GM10248 (cell line): ENCODE results near the gene TTLL10.

Experiments
- CTCF ChIA-PET: fragments of 300-600 bp; sonication (Branson Sonifier 250); formaldehyde crosslinking; extraction: SDS; loops from one replicate; lab custom pipeline; 2021; ENCODE audit warnings: antibody characterized with exemption; lab: Yijun Ruan, JAX
- POLR2A ChIA-PET: fragments of 350-650 bp; sonication (Branson Sonifier 250); formaldehyde crosslinking; extraction: SDS; loops from one replicate; lab custom pipeline; 2020; ENCODE audit warnings: antibody characterized with exemption; lab: Yijun Ruan, JAX
- DNase-seq: peaks from one replicate; pipeline ENCODE4 v3.0.0; 2012; ENCODE audit errors: extremely low spot score
- TF ChIP-seq, protein P1 (sequence below): IDR thresholded peaks from 2 replicates; pipeline ENCODE4 v1.5.1; 2012; ENCODE audit warnings: mild to moderate bottlenecking, low read depth; ENCODE audit errors: extremely low read depth, missing control alignments, control extremely low read depth

Gene TTLL10

DNA sequence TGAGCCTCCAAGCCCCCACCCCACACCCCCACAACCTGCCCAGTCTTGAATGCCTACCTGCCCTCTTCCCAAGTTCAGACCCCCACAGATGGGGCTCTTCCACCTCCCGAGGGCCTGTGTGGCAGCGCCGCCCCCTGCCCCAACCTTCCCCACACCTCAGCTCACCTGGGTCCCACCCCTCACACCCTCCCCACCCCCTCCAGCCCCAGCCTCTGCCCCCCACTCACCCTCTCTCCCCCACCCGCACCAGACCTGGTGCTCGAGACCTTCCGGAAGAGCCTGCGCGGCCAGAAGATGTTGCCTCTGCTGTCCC lies 23.5 kb downstream of the TTLL10 start:
- CTCF ChIA-PET = no interaction called here
- POLR2A ChIA-PET = no interaction called here
- no peak for DNase-seq
- TF ChIP-seq, protein P1, sequence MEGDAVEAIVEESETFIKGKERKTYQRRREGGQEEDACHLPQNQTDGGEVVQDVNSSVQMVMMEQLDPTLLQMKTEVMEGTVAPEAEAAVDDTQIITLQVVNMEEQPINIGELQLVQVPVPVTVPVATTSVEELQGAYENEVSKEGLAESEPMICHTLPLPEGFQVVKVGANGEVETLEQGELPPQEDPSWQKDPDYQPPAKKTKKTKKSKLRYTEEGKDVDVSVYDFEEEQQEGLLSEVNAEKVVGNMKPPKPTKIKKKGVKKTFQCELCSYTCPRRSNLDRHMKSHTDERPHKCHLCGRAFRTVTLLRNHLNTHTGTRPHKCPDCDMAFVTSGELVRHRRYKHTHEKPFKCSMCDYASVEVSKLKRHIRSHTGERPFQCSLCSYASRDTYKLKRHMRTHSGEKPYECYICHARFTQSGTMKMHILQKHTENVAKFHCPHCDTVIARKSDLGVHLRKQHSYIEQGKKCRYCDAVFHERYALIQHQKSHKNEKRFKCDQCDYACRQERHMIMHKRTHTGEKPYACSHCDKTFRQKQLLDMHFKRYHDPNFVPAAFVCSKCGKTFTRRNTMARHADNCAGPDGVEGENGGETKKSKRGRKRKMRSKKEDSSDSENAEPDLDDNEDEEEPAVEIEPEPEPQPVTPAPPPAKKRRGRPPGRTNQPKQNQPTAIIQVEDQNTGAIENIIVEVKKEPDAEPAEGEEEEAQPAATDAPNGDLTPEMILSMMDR = no peak

DNA sequence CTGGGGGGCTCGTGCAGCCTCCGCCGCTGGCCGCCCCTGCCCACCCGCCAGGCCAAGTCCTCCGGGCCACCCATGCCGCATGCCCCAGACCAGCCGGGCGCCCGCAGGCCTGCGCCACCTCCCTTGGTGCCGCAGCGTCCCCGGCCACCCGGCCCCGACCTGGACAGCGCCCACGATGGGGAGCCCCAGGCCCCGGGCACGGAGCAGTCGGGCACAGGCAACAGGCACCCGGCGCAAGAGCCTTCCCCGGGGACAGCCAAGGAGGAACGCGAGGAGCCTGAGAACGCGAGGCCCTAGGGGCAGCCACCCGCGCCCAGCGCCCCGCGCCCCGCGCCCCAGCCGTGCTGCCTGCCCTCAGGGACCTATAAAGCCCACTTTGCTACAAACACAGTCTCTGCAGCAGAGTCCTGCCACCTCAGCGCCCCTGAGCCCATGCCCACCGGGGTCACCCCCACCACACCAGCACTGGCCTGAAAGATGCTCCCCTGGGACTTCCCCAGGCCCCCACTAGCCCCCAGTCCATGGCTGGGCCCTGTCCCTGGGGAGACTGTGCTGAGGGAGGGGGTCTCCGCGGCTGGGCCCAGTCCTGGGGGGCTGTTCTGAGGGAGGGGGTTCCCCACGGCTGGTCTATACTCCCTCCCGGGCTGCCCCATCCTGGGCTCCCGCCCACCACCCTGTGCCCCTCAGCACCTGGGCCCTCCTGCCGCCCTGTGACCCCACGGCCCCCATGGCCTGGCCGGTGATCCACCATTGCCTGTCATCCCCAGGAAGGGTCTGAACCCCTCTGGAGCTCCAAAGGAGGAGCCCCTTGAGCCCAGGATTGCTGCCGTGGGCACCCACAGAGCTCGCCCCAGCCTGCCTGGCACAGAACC lies 24.1 kb downstream of the TTLL10 start:
- TF ChIP-seq, protein P1 = no peak
- ChIA-PET POLR2A (no interaction called here), CTCF (interaction anchor here (1.1 kb wide), 1 partner anchor 75 kb away, joined by 3 read pairs; no protein-coding TSS in a partner anchor)
- DNase-seq = no peak

DNA sequence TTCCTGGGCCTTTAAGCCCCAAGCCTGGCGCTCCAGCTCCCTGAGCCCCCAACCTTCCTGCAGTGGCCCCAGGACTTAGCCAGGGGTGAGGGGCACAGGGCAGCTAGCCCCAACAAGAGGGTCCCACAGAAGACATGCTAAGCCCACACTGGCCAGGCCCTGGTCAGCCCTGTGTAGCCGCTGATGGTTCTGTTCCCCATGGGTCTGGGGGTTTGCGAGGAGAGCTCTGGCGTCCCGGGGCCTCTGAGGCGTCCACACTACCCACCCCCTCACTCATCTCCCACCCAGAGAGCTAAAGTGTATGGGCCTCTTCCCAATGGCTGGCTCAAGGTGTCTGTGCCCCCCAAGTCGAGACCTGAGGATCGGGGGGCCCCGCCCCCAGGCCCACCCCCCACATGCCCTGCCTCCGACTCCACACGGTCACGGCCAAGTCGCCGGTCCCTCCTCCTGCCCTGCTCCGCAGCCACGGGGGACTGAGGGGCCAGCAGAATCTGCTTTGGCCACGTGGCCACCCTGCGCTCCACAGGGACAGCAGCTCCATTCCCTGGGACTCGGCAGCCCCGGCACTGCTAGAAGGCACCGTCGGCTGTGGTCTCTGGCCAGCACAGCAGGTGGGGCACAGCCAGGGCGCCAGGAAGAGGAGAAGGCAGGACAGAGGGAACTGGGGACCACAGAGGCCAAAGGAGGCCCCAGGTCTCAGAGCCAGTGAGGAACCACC lies 24.9 kb downstream of the TTLL10 start:
- DNase-seq = no peak
- ChIA-PET POLR2A (no interaction called here), CTCF (interaction anchor here (1.1 kb wide), 1 partner anchor 76 kb away, joined by 3 read pairs; no protein-coding TSS in a partner anchor)
- TF ChIP-seq, protein P1 = no peak

DNA sequence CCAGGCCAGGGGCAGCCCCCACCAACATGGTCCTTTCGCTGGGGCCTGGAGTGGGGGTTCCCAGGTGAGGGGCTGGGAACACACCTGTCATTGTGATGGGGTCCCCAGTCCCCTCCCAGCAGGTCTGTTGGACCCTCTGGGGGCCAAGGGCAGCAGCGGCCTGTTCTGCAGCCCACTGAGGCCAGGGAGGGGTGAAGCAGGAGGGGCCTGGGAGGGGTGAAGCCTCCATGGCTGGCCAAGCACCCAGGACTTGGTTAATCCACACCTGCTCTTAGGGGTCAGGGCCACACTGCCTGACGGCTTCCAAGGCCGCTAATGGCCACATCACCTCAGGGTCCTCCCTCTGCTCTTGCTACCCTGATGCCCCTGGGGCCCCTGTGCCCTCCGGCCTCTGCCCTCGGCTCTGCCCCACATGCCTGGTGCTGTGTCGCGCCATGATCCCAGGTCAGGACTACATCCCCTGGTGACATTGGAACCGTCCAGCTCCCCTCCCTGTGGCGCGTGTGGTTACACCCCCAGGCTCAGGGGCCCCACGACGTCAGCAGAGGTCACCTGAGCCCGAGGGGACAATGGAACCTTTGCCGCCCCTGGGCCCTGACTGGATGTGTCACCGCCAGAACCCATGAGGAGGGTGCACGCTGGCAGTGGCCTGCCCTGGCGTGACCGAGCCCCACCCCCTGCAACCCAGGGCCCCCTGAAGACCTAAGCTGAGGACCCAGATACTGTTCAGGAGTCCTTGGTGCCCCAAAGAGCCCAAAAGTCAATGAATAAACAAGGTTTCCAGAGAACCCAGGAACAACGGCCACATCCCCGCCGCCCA lies 25.7 kb downstream of the TTLL10 start:
- TF ChIP-seq, protein P1 = no peak
- ChIA-PET POLR2A (no interaction called here), CTCF (interaction anchor here (1.1 kb wide), 1 partner anchor 77 kb away, joined by 3 read pairs; no protein-coding TSS in a partner anchor)
- DNase-seq = no peak

DNA sequence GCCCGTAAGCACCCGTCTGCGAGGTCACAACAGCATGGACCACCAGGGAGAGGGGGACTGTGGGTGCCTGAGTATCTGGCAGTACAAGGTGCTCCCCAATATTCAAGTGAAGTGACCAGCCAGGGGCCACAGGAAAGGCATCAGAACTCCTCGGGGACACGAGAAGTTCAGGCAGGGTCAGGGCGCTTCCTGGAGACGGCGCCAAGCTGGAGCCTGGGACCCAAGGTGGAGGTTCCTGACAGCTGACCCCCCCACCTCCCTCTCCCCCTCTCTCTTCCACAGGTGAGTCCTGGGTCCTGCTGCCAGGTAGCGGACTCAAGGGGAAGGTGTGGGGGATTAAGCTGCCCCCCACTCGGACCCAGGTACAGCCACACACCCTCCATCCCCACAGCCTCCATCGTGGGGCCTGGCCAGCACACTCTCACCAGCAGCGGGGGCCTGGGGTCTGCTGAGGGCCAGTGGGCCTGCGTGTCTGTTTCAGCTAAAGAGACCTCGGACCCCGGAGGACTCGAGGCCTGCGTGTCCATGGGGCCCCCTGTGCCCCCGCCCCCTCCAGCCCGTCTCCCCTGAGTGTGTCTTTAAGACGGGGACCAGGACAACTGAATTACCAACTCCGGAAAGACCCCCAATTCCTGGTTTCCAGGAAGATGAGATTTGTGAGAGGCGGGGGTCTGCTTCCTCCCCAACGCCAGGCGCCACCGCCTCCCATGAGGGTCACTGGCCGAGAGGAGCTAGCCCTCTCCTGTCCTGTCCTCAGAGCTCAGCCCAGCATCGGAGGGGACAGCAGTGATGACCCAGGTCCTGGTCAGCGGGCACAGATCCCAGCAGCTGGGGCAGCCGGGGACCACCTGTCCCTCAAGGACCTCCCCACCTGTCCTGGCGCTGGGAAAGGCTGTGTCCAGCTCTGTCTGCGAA lies 26.5 kb downstream of the TTLL10 start:
- POLR2A ChIA-PET = interaction anchor here (0.7 kb wide), 1 partner anchor 136 kb away, joined by 5 read pairs; no protein-coding TSS in a partner anchor
- CTCF ChIA-PET = interaction anchor here (0.9 to 1.1 kb wide), 2 partner anchors 9 to 12 kb away, joined by 3 read pairs; no protein-coding TSS in a partner anchor

More for the DNA sequence above, 26.5 kb downstream of the TTLL10 start:
- TF ChIP-seq, protein P1 = no peak
- DNase-seq = no peak
